NCI-H2107 treated with DMSO at 0.1 percent for 48 hours (cell line): ENCODE data around the gene PXMP2.
"Not testable (repeated sequence)": the region's sequence is repeated elsewhere in the genome, so short reads cannot be mapped to it uniquely, and the experiment has no call there.

Source experiments
- DNase-seq: peaks from one replicate; lab custom pipeline; 2025; ENCODE audit not compliant: unreplicated experiment; lab: John Stamatoyannopoulos, UW

The PXMP2 gene

DNA sequence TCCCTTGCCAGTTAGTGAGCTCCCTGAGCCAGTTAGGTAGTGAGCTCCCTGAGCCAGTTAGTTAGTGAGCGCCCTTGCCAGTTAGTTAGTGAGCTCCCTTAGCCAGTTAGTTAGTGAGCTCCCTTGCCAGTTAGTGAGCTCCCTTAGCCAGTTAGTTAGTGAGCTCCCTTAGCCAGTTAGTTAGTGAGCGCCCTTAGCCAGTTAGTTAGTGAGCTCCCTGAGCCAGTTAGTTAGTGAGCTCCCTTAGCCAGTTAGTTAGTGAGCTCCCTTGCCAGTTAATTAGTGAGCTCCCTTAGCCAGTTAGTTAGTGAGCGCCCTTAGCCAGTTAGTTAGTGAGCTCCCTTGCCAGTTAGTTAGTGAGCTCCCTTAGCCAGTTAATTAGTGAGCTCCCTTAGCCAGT is 4.6 kb downstream of the PXMP2 start:
- DNase-seq, result not testable (repeated sequence)

DNA sequence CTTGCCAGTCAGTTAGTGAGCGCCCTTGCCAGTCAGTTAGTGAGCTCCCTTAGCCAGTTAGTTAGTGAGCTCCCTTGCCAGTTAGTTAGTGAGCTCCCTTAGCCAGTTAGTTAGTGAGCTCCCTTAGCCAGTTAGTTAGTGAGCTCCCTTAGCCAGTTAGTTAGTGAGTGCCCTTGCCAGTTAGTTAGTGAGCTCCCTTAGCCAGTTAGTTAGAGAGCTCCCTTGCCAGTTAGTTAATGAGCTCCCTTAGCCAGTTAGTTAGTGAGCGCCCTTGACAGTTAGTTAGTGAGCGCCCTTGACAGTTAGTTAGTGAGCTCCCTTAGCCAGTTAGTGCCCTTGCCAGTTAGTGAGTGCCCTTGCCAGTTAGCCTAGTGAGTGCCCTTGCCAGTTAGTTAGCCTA is 7.5 kb downstream of the PXMP2 start:
- not testable (repeated sequence) for DNase-seq

DNA sequence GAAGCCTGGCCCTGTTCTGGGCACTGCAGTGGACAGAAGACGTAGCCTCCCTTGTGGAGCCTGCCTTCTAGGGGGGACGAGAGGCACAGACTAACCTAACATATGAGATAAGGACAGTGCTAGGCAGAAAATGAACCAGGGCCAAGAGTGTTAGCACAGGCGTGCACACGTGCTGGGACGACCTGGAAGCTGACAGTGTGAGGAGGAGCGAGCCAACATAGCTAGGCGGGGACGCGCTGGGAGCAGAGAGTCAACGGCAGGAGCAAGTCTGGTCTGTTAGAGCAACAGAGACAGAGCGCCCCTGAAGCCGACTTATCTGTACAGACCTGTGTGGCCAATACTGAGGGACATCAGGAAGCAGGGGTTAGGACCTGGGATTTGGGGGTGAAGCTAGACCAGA is 8.0 kb downstream of the PXMP2 start:
- DNase-seq, result no peak

DNA sequence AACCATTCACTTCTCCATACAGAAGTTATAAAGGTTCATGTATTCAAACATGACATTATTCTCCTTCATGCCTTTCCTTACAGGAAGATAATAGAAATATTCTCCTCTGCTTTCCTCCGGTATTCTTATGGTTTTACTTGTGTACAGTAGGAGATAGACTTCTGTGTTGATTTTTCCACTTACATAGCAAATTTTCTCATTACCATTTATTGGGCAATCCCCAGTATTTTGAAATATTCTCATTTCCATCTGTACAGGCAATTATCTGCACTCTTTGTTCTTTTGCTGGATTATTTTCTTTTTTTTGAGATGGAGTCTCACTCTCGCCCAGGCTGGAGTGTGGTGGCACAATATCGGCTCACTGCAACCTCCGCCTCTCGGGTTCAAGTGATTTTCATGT is 11.0 kb downstream of the PXMP2 start:
- no peak for DNase-seq

DNA sequence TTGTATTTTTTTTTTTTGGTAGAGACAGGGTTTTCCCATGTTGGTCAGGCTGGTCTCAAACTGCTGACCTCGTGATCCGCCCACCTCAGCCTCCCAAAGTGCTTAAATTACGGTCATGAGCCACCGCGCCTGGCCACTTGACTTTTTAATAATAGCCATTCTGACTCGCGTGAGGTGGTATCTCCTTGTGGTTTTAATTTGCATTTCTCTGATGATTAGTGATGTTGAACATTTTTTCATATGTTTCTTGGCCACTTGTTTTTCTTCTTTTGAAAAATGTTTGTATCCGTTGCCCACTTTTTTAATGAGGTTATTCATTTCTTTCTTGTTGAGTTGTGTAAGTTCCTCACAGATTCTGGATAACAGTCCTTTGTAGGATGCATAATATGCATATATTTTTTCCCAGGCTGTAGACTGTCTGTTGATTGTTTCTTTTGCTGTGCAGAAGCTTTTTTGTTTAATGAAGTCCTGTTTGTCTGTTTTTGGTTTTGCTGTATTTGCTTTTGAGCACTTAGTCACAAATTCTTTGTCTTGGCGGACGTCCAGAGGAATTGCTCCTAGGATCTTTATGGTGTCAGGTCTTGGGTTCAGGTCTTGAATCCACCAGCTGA is 12.9 kb downstream of the PXMP2 start:
- DNase-seq, result no peak

DNA sequence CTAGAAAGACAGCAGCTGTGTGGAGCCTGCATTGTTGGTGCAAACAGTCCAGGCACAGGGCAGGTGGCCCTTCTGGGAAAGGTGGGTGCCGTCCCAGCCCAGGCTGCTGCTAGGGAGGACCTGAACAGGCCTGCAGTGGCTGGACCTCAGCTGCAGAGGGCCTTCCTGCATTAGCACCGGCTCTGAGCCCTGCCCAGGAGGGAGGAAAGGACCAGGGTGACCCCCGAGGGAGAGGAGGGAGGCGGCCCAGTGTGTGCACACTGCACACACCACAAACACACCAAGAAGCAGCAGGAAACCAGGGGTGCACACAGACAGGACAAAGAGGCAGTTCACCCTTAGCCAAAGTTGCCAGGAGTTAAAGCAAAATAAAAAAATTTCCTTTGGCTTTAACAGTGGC is 15.3 kb downstream of the PXMP2 start:
- no peak for DNase-seq

DNA sequence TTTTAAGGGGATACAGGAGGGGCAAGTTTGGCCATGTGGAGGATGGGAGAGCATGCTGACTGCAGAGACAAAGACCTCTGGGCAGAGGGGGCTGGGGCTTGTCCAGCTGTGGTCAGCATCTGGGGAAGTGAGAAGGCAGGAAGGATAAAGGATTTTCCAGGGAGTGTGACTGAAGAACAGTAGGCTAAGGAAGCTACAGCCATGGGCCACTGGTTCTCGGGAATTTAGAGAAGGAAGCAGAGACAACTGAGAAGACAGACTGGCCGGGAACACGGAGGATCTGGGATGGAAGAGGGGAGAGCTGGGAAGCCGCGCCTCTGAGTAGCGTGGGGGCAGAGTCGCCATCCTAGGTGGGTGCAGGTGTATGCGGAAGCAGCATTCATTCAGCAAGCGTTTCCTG is 16.3 kb downstream of the PXMP2 start:
- no peak for DNase-seq

DNA sequence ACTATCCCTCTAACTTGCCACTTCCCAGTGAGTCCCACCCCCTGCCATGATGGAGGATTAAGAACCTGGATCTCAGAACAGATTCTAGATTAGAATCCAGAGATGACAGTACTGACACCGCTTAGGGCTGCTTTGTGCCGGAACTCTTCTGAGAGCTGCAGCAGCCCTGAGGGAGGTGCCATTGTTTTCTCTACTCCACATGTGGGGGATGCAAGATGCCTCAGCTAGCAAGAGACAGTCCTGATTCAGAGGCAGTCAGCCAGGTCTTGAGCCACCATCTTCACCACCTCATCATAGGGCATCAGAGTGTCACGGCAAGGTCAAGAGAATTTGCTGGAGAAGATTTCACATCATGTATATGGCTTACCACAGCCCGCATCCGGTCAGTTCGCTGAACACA is 19.9 kb downstream of the PXMP2 start:
- DNase-seq, result no peak

DNA sequence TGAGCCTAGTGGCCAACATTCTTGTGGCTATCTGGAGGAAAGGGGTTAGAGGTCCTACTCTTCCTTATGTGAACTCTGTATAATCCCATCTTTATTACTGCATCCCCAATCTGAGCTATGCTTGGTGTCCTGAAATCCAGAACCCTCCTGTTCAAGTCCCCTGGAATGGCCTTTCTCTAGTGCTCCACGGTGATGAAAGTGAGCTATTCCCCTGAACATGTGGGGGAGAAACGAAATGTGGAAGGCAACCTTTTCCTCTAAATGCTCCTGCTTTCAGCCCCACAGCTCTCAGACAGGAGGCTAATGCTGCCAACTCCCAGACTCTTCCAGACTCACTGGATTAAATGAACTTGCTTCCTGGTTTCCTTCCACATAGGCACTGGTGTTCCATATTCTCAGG is 20.8 kb downstream of the PXMP2 start:
- no peak for DNase-seq

DNA sequence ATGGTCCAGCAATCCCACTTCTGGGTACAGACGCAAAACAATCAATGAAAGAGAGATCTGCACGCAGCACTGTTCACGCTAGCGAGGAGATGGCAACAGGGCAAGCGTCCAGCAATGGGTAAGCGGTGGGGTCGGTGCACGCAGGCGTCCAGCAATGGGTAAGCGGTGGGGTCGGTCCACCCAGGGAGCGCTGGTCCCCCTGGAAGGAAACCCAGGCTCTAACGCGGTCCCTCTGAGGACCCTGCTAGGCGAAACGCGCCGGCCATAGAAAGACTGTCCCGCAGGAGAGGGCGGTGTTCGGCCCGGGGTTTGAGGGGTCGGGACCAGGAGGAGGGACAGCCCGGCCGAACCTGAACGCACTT is 22.6 kb downstream of the PXMP2 start:
- no peak for DNase-seq

DNA sequence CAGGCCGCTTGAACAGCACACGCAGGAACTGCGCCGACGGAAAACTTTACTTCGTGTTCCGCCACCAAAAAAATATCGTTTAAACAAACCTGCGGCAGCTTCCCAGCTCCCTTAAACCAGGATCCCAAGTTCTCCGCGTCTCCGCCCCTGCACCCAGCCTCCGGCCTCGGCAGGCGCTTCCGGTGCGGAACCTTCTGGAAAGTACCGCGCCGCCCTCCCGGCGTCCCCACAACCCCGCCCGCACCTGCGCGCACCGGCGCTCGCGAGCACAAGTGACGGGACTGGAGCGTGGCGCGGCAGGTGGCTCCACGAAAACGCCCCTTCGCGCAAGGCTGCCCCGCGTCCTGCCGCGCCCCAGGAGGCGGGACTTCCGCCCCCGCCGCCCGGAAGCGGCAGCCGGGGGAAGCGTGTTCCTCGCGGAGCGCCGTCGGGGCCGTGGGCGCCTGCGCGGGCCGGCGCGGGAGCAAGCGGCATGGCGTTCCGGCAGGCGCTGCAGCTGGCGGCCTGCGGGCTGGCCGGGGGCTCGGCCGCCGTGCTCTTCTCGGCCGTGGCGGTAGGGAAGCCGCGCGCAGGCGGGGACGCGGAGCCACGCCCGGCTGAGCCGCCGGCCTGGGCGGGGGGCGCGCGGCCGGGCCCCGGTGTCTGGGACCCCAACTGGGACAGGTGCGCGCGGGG is 23.2 kb downstream of the PXMP2 start, which contains the start of gene PGAM5:
Gene PGAM5, plus strand, starts transcription at position 438 of the 675 bp plus-strand sequence. Its CDS starts 35 bp downstream, at position 473.
- DNase-seq, result peak; percentile 35

DNA sequence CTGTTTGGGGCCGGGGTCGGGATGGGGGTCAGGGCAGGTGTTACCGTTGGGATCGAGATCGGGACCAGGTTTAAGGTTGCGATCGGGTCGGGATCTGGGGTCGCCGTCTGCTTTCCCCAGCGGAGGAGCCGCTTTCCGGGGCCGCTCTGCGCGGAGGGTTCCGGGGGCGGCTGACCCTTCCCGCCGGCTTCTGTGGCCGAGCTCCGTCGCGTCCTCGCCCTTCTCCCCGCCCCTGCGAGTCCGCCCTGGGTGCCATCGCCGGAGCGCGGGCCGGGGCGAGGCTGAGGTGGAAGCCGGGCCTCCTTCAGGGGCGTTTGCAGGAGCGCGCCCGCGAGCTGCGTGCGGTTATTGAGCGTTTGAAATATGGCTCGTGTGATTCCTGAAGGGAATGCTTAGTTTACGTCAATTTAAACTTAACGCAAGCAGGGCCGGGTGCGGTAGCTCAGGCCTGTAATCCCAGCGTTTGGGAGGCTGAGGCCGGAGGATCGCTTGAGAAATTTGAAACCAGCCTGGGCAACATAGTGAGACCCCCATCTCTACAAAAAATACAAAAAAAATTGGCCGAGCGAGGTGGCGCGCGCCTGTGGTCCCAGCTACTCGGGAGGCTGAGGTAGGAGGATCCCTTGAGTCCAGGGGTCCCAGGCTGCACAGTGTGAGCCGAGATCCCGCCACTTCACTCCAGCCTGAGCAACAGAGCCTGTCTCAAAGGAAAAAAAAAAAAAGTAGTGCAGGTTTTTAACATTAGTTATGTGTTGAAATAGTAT is 23.9 kb downstream of the PXMP2 start:
- DNase-seq, result no peak

DNA sequence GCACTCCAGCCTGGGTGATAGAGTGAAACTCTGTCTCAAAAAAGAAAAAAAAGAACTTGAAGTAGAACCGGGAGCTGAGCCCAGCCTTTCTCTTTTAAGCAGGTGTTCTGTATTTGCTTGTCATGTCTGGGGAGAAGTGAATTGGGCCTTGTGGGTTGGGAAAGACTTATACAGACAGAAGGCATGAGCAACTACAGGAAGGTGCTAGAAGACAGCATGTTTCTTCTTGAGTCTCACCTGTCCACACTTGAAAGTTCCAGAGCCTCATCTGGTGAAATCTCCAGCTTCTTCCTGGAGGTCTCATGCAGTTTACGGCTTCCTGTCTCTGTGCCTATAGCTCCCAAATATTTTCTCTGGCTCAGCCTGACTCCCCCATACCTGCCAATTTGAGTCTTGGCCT is 25.7 kb downstream of the PXMP2 start:
- no peak for DNase-seq

DNA sequence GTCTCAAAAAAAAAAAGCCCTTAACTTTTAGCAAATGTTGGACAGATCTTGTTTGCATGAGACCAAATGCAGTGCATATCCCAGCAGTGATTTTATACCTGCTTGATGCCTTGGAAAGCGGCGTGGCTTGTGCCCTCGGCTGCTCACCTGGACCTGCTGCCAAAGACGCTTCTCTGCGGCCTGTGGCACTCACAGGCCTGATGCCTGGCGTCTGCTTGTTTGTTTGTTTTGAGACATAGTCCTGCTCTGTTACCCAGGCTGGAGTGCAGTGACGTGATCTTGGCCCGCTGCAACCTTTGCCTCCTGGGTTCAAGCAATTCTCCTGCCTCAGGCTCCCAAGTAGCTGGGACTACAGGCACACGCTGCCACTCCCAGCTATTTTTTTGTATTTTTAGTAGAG is 28.5 kb downstream of the PXMP2 start:
- DNase-seq, result no peak

DNA sequence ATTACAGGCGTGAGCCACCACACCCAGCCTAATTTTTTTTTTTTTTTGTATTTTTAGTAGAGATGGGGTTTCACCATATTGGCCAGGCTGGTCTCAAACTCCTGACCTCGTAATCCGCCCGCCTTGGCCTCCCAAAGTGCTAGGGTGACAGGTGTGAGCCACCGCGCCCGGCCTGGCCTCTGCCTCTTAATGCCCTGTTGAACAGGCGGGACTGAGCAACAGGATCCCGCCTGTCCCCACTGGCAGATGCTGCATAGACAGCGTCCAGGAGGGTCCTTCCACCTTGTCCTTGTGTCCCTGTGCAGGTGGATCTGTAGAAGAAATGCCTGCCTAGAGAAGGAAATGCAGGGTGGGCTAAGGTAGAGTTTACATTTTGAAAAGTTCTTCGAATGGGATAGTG is 29.0 kb downstream of the PXMP2 start:
- no peak for DNase-seq

DNA sequence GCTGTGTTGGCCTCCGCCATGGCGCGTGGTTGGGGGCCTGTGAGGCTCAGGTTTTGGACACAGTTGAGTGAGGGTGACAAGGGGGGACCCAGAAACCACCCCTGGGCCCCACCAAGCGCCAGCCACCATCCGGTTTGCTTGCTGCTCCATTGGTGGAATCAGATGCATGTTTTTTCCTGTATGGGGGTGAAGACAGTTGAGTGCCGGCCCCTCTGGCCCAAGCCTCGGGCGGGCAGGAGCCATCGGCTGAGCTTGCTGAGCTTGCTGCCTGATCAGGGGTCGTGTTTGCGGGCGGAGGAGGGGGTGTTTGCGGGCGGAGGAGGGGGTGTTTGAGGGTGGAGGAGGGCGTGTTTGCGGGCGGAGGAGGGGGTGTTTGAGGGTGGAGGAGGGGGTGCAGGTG is 29.6 kb downstream of the PXMP2 start:
- DNase-seq, result no peak

DNA sequence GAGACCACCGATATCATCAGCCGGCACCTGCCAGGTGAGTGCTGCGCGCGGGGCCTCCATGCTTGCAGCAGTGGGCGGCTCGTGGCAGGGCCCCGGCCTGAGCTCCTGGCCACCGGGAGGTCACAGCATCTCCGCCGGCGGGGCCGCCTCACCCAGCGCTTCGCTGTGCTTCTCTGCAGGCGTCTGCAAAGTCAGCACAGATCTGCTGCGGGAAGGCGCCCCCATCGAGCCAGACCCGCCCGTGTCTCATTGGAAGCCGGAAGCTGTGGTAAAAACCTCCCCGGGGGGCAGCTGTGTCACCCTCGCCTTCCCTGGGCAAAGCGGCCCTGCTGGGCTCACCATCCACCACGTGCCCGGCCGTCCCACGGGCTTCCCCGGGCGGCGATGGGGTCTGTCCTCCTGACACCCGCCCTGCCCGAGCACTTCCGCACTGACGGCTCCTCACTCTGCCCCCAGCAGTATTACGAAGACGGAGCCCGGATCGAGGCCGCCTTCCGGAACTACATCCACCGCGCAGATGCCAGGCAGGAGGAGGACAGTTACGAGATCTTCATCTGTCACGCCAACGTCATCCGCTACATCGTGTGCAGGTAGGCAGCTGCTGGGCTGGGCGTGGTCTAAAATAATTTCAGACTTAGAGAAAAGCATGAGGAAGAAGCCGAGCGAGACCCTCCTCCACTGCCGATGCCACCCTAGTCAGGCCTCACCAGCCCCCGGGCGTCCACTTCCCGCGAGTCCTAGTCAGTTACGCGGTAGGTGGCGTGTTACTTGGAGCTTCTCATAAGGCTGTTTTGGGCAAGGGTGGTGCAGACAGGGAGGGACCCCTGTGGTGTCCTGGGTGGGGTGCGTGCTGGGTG is 30.4 kb downstream of the PXMP2 start:
- no peak for DNase-seq

DNA sequence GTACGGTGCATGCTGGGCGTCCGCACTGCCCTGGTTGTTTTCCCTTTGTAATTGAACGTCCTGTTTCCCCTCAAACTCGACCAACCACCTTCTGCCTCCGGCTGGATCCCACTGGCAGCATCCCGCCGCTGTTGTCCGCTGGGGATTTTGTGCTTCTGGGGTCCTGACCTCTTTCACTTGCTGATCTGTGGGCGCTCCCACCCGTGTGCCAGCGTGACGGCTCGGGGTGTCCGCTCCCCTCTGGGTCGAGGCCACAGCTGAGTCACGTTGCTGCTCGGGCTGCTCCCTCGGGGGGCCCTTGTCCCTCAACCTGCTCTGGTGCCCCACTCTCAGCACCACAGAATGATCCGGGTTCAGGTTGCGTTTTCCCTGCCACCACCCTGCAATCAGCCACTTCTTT is 31.3 kb downstream of the PXMP2 start:
- DNase-seq, result no peak

DNA sequence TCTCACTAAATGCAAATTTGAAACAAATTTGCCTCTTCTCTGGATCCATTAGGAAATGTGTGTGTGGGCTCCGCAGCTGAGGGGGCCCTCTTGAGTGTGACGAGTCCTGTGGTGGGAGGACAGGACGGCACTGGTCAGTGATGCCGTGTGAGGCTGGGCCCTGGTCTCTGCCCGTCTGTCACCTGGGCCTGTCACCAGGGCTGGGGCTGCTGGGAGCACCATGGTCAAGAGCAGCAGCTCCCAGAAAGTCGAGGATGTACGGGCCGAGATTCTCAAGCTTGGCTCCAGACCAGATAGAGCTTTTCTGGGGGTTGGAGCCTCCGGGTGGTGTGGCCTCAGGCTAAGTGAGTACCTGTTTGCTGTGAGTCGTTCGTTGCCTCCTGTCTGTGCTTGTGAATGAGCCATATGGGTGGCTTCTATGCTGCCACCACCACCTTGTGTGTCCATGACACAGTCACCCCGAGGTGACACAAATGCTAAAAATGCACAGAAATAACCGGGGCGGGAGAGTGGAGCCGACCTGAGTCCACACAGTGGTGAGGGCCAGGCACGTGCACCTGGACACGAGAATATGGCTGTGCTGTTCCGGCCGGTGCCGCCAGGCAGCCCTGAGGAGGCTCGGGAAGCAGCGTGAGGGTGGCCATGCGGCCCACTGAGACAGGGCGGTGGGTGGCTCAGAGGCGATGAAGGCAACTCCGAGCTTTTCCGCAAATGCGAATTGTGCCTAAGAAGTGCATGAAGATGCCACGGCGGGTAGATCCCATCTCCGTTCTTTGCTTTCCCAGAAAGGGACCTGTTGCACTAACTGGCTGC is 32.0 kb downstream of the PXMP2 start:
- DNase-seq, result no peak

DNA sequence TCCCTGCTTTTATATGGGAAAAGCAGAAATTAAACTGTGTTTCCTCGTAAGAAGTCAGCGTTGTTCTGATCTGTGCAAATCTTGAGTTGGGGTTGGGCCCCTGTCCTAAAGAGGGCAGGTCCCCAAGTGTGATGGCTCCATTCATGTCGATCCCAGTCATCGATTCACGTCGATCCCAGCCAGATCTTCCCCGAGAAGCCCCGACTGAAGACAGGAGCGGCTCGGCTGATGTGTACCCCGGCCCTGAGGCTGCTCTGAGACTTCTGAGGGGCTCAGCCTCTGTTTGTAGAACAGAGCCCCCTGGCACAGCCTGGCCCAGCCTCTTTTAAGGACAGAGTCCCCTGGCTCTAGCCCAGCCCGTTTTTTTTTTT is 32.6 kb downstream of the PXMP2 start:
- DNase-seq, result no peak
